ENCODE results near the gene ETNK2.

Gene ETNK2

DNA sequence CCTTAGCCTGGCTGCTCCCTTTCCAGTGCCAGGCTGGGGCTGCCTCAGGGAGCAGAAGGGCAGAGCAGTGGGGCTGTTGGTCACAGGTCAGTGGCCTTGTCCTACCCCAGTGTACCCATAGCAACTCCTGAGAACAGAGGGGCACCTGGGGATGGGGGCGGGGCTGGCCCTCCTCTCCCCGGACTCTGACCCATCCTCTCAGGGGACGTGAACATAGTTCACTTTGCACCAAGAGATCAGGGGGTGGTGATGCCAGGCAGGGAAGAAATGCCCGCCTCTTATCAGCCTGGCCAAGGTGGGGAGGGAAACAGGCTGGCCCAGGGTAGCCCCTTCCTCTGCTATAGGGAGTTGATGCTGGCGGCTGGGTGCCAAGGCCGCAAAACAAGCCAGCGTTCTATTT lies 4.9 kb downstream of the ETNK2 start:
- DNase-seq, result no peak

GRCh38 chr1:204146309-204146708 lies 5.5 kb downstream of the ETNK2 start:
- DNase-seq, result no peak

DNA sequence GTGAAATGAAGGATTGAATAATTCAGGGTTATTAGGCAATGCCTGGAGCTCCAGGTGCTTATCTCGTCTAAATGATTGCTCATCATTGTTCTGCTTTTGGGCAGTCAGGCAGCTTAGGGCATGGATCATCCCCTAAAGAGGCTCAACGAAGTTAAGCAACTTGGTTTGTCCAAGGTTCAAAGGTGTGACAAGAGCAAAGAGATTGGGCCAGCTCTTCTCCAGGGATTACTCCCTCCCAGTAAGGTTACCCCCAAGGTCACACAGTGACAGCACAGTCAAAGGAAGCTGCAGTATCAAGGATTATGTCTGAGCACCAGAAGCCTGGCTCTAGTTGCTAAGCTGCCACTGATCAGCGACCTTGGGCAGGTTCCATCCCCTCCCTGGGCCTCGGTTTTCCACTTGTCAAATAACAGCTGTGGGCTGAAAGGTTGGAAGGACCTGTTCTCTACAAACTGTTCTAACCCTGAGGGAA lies 6.8 kb downstream of the ETNK2 start:
- DNase-seq, result no peak

GRCh38 chr1:204143276-204144041 lies 8.4 kb downstream of the ETNK2 start:
- no peak for DNase-seq

DNA sequence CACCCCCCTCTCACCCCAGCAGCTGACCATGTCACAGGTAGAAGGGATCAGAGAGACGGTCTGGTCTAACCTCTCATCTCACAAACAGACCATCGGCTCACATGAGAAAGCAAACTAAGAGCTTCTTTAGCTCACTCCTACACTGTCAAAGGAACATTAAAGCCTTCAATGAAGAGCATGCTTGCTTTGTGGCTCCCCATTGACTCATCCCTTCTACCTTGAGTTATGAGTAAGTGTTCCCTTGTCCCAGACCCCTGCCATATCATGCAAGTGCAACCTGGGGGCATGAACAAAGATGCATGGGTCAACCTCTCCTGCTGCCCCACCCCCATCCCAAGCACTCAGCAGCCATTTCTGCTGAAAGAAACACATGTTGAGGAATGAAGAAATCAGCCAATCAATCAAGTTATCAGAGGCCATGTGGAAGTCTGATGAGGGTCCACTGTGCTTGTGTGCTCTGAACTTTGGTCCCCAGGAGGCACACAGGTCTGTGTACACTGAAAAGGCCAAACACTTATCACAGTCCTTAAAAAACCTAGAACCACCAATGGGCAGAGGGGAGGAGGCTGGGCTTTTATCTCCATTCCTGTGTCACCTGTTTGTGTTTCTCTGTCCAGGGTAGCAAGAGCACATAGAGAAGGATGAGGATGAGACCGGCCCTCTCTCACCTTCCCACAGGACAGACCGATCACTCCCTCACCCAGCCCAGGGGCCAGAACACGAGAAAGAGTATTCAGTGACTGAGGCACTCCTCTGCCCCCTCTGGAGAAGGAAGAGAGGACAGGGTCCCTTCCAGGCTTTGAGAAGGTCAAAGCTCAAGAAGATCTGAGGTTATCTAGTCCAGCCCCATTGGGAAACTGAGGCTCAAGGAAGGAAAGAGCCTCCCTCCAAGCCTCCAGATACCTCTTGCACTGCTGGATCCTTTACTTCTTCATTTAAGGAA lies 9.5 kb downstream of the ETNK2 start:
- no peak for DNase-seq

GRCh38 chr1:204141131-204141530 lies 10.7 kb downstream of the ETNK2 start:
- DNase-seq, result no peak

GRCh38 chr1:204139952-204140351 lies 11.9 kb downstream of the ETNK2 start:
- DNase-seq, result no peak

GRCh38 chr1:204139088-204139487 lies 12.8 kb downstream of the ETNK2 start:
- DNase-seq, result no peak

- DNase-seq, result no peak
These were observed 15.0 kb downstream of the ETNK2 start for GRCh38 chr1:204136814-204137213.

GRCh38 chr1:204134103-204134502 lies 17.7 kb downstream of the ETNK2 start:
- DNase-seq, result no peak

DNA sequence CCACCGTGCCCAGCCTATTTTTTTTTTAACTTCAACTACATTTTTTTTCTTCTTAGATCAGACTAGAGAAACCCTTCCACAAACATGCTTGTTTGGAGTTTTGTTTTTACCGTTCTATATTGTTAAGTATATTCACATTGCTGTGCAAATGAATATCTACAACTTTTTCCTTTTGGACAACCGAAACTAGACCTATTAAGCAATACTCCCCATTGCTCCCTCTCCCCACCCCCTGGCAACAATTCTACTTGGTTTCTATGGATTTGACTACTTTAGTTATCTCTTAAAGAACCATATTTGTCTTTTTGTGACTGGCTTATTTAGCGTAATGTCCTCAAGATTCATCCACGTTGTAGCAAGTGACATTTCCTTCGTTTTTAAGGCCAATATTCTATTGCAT lies 19.1 kb downstream of the ETNK2 start:
- no peak for DNase-seq

DNA sequence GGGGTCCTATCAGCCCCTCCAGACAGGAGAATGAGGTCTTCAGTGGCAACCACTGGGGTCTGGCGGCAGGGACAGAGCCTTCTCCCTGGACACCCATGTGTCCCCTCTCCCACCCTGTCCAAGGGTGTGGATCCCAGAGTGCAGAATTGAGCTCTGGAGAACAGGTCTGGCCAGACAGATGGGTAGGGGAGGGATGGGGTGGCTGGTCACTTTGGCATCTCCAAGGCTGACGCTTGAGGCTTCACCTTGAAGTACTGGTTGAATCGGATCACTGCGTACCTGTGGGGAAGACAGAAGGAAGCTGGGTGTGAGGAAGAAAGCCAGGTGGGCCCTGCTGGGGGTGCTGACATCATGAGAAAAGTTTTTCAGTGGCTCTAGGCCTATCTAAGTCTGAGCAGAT lies 19.9 kb downstream of the ETNK2 start:
- no peak for DNase-seq

DNA sequence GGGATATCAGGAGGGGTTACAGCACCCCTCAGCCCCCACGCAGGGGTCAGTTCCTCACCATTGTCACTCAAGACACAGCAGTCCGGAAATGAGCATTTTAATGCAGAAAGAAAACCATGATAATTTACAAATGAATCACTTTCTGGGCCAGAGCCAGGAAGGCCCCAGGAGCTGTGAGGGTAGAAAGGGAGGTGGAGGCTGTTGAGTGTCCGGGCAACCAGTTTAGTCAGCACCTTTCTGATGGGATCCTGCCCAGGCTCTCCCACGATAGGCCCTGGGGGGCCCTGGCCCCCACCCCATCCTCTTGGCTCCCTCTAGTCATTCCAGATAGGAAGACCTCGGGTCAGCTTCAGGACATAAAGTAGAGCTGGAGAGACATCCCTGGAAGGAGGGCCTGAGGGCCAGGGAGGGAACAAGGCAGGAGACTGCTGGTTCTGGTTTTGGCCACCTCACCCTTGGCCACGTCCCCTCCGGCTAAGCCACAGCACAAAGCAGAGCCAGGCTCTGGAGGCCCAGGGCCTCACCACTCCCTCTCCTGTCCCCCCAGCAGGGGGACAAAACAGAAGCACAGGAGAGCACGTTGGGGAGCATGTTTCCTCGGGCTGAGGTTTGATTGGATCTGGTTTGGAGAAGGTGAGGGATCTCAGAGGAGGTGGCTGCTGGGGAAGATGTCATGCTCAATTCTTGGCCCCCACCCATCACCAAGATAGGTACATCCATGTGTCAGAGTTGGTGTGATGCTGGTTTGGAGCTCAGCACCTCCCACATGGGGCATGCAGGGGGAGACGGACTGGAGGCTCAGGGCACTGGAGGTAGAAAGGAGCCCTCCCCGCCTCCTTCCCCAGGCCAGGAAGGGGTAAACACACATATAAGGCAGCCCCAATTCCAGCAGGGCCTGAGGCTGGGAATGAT lies 20.6 kb downstream of the ETNK2 start:
- no peak for DNase-seq

DNA sequence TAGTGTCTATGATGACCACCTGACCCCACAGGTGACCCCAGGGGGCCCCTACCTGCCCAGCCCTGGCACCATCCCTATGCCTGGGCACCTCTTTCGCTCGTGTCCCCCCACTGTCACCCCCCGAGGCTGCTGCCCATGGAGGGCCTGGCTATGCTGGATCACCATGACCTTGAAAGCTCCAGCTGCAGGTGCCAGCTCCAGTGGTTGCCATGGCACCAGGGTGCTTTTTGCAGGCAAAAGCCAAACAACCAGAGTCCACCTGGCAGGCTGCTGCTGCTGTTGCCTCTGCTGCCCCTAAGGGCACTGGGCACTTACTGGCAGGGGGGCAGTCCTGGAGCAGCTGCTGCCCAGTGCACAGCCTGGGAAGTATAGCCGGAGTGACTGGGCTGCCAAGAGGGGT lies 21.7 kb downstream of the ETNK2 start:
- DNase-seq, result no peak

DNA sequence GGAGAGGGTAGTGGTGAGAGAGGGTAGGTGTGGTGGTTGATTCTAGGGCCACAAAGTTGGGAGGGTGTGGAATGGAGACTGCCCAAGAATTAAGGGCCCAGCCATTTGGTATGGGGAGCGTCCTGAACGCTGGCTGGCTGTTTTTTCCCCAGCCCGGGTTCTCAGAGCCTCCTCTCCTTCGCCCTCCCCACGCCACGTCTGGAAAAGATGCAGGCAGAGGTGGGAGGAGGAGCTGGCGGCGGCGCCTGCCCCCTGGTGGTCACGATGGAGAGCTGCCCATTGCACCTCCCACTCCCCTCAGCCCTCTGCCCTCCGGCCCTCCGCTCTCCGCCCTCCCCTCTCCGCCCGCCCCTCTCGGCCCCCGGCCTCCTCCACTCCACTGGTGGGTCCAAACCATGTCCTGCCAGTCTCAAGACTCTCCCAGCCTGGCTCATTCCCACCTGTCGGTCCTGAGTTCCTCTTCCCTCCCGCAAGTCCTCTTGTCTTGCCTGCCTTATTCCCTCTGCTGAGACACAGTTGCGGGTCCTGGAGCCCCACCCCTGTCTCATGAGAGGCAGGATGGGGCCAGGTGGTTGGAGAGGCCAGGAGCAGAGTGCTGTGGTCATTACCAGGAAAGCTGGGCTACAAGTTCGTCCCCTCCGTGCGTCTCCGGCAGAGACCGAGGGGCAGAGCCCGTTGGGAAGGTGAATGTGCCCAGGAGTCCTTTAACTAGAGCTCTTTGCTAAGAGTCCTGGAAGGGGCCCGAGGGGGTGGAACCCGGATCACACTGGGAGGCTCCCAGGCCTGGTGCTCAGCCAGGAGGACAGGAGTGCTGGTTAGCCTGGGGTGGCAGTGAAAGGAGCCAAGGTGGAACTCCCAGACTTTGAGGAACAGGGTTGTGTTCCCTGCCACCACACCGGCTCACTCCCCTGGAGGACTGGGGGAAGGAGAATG lies 22.6 kb downstream of the ETNK2 start:
- DNase-seq, result peak; percentile 63

DNA sequence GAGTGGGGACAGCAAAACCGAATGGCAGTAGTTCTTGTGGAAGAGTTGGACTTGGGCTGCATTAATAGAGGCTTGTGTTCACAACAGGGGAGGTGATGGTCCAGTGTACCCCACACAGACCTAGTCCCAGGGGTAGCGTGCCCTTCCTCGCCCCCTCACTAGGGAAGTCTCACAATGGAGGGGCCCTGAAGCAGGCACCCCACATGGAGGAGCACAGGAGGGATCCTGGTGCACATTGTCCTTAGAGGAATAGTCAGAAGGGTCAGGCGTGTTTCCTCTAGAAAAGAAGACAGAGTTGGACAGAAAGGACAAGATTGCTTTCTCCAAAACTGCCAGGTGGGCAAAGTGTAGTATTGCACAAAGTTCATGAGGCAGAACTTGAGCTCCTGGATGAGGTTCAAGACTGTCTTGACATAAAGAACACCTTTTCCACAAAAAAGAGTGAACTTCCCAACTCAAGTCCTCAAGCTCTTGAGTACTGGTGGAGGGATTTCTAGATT lies 23.3 kb downstream of the ETNK2 start:
- no peak for DNase-seq

DNA sequence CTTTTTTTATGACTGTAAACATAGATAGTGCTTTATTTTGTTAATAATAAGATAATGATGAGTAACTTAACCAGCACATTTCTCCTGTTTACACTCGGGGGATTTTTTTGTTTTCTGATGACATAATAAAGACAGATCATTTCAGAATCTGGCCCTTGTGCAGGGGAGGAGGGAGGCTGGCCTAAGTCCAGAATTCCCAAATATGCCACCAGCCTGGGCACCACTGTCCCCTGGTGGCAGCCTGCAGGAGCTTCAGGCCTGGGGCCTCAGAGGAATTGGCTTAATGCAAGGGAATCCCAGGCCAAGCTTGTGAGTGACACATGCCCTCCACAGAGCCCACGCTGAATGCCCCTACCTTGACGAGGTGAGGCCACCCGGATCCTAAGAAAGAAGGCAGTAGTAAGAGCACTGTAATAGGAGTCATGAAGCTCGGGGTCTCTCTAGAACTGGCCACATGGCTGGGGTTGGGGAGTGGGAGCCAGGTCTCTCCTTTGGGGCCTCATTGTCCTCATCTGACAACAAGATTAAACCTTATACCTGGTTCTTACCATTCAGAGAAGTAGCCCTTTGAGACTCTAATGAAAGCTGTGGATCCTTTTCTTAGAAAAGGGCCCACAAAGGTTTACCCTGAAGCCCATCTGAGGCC lies 24.1 kb downstream of the ETNK2 start:
- peak; percentile 89 for DNase-seq

- no peak for DNase-seq
These were observed 24.9 kb downstream of the ETNK2 start for GRCh38 chr1:204126956-204127355.

DNA sequence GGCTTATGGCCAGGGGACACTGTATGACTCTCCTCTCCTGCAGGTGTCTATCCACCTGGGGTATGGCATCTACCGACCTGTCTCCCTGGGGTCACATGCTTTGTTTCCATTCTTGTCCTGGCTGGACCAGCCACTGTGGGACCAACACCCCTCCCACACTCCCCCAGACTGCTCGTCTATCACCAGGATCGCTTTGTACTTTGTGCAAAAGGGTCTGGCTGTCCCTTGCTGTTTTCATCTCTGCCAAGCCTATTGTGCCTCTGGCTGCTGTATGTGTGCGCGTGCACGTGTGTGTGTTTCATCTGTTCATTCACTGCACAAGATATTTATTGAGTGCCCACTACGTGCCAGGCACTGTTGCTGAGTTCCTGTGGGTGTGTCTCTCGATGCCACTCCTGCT lies 25.5 kb downstream of the ETNK2 start:
- no peak for DNase-seq

- no peak for DNase-seq
These were observed 26.0 kb downstream of the ETNK2 start for GRCh38 chr1:204125759-204126351.

DNA sequence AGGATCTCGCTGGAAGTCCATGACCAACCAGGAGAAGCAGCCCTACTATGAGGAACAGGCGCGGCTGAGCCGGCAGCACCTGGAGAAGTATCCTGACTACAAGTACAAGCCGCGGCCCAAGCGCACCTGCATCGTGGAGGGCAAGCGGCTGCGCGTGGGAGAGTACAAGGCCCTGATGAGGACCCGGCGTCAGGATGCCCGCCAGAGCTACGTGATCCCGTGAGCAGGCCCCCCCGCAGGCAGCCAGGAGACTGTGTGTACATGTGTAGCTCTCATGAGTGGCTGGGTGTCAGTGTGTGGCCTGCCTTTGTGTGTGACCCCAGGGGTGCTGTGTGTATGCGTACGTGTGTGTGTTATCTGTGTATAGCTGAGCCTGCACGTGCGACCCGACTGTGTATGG lies 27.2 kb downstream of the ETNK2 start:
- DNase-seq, result no peak

Data from suppressor macrophage treated with lipopolysaccharide for 4 hours (primary cell).